WTC11 (cell line): ENCODE results near the gene SMIM13. TPM values are rescaled to one million over a fixed set of nuclear protein-coding genes. Genes with fewer than 3 reads are reported as not detected.

Experiments used
- ATAC-seq: fragments of 200-7000 bp; cut with Tn5 transposase; 2 replicates; pipeline ENCODE4 v1.10.0; 2021; ENCODE audit warnings: mild to moderate bottlenecking, moderate library complexity
- CTCF ChIA-PET: fragments of 300-600 bp; sonication (Branson Sonifier 250); formaldehyde crosslinking; loops from one replicate; lab custom pipeline; 2021; ENCODE audit warnings: antibody characterized with exemption; lab: Charles Lee
- POLR2A ChIA-PET: fragments of 350-600 bp; sonication (Branson Sonifier 250); formaldehyde crosslinking; loops from one replicate; lab custom pipeline; 2021; ENCODE audit warnings: antibody characterized with exemption; lab: Charles Lee
- DNase-seq: peaks from one replicate; pipeline ENCODE4 v3.0.0; 2021; ENCODE audit warnings: low spot score
- H3K27ac Mint-ChIP-seq: 2 replicates; pipeline ENCODE4 v1.8.0; 2021; ENCODE audit warnings: mixed read lengths
- H3K27me3 Mint-ChIP-seq: 2 replicates; pipeline ENCODE4 v1.8.0; 2021; ENCODE audit warnings: low read depth, mild to moderate bottlenecking, moderate library complexity, mixed read lengths
- H3K36me3 Mint-ChIP-seq: 2 replicates; pipeline ENCODE4 v1.8.0; 2021; ENCODE audit warnings: mixed read lengths
- H3K4me1 Mint-ChIP-seq: 2 replicates; pipeline ENCODE4 v1.8.0; 2022; ENCODE audit warnings: mixed read lengths
- H3K4me3 Mint-ChIP-seq: 2 replicates; pipeline ENCODE4 v1.8.0; 2021; ENCODE audit warnings: mild to moderate bottlenecking, moderate library complexity, mixed read lengths
- H3K9me3 Mint-ChIP-seq: 2 replicates; pipeline ENCODE4 v1.8.0; 2021; ENCODE audit warnings: mixed read lengths
- CBFB ChIP-seq: sonication (generic); formaldehyde crosslinking; IDR thresholded peaks from 2 replicates; pipeline ENCODE4 v1.8.1; 2022; ENCODE audit warnings: mild to moderate bottlenecking, low read depth, missing genetic modification reagents
- CDX4 ChIP-seq: fragments of 250-450 bp; sonication (Bioruptor Pico); IDR thresholded peaks from 2 replicates; pipeline ENCODE4 v1.9.0; 2021; ENCODE audit warnings: moderate library complexity, mild to moderate bottlenecking, inconsistent platforms, borderline replicate concordance
- CREB1 ChIP-seq: sonication (generic); formaldehyde crosslinking; IDR thresholded peaks from 2 replicates; pipeline ENCODE4 v1.8.0; 2023; ENCODE audit warnings: mild to moderate bottlenecking, missing genetic modification reagents
- E2F5 ChIP-seq: sonication (generic); formaldehyde crosslinking; IDR thresholded peaks from 2 replicates; pipeline ENCODE4 v1.8.1; 2022; ENCODE audit warnings: mild to moderate bottlenecking, moderate library complexity, missing genetic modification reagents
- FOXK1 ChIP-seq: sonication (generic); formaldehyde crosslinking; IDR thresholded peaks from 2 replicates; pipeline ENCODE4 v1.8.0; 2022; ENCODE audit warnings: mild to moderate bottlenecking, moderate library complexity, missing genetic modification reagents
- GRHL2 ChIP-seq: fragments of 250-450 bp; sonication (Bioruptor Pico); IDR thresholded peaks from 2 replicates; pipeline ENCODE4 v1.8.0; 2022; ENCODE audit warnings: mild to moderate bottlenecking, moderate library complexity; ENCODE audit not compliant: insufficient replicate concordance, severe bottlenecking
- IRF2 ChIP-seq: sonication (generic); formaldehyde crosslinking; IDR thresholded peaks from 2 replicates; pipeline ENCODE4 v1.8.0; 2022; ENCODE audit warnings: low read depth, missing genetic modification reagents, borderline replicate concordance
- JAZF1 ChIP-seq: fragments of 250-450 bp; sonication (Bioruptor Pico); IDR thresholded peaks from 2 replicates; pipeline ENCODE4 v1.9.0; 2021; ENCODE audit warnings: moderate library complexity, mild to moderate bottlenecking, inconsistent platforms
- MXD4 ChIP-seq: fragments of 250-450 bp; sonication (Bioruptor Pico); IDR thresholded peaks from 2 replicates; pipeline ENCODE4 v1.8.0; 2021; ENCODE audit warnings: mild to moderate bottlenecking, moderate library complexity, borderline replicate concordance
- MYBL2 ChIP-seq: sonication (generic); formaldehyde crosslinking; IDR thresholded peaks from 2 replicates; pipeline ENCODE4 v1.8.1; 2023; ENCODE audit warnings: mild to moderate bottlenecking, moderate library complexity, missing genetic modification reagents
- NFATC4 ChIP-seq: fragments of 250-450 bp; sonication (Bioruptor Pico); IDR thresholded peaks from 2 replicates; pipeline ENCODE4 v1.9.0; 2021; ENCODE audit warnings: mild to moderate bottlenecking
- NR1H2 ChIP-seq: sonication (generic); formaldehyde crosslinking; IDR thresholded peaks from 2 replicates; pipeline ENCODE4 v1.9.0; 2021; ENCODE audit warnings: mild to moderate bottlenecking, moderate library complexity, missing genetic modification reagents
- NR3C1 ChIP-seq: sonication (generic); formaldehyde crosslinking; conservative IDR thresholded peaks from 2 replicates; pipeline ENCODE4 v1.8.1; 2023; ENCODE audit warnings: low read depth, mild to moderate bottlenecking, missing genetic modification reagents
- PRRX2 ChIP-seq: fragments of 250-450 bp; sonication (Bioruptor Pico); IDR thresholded peaks from 2 replicates; pipeline ENCODE4 v1.8.0; 2021; ENCODE audit warnings: mild to moderate bottlenecking
- RORB ChIP-seq: fragments of 250-450 bp; sonication (Bioruptor Pico); IDR thresholded peaks from 2 replicates; pipeline ENCODE4 v1.9.0; 2021; ENCODE audit warnings: mild to moderate bottlenecking
- SMAD3 ChIP-seq: sonication (generic); formaldehyde crosslinking; IDR thresholded peaks from 2 replicates; pipeline ENCODE4 v1.8.0; 2022; ENCODE audit warnings: missing genetic modification reagents, mild to moderate bottlenecking, borderline replicate concordance
- SP1 ChIP-seq: sonication (generic); formaldehyde crosslinking; conservative IDR thresholded peaks from 2 replicates; pipeline ENCODE4 v1.8.1; 2022; ENCODE audit warnings: missing genetic modification reagents
- TEAD1 ChIP-seq: sonication (generic); formaldehyde crosslinking; IDR thresholded peaks from 2 replicates; pipeline ENCODE4 v1.8.0; 2022; ENCODE audit warnings: mild to moderate bottlenecking, missing genetic modification reagents
- TP53 ChIP-seq: sonication (generic); formaldehyde crosslinking; IDR thresholded peaks from 2 replicates; pipeline ENCODE4 v1.8.1; 2023; ENCODE audit warnings: mild to moderate bottlenecking, missing genetic modification reagents
- ZNF416 ChIP-seq: fragments of 250-450 bp; sonication (Bioruptor Pico); IDR thresholded peaks from 2 replicates; pipeline ENCODE4 v1.9.0; 2021; ENCODE audit warnings: mild to moderate bottlenecking, inconsistent platforms
- total RNA-seq: library from RNA; stranded (reverse); gene quantifications from 3 replicates; pipeline ENCODE4 v1.2.3, GENCODE V29; 2021
- TF ChIP-seq, protein P1 (sequence below): fragments of 250-450 bp; sonication (Bioruptor Pico); conservative IDR thresholded peaks from 2 replicates; pipeline ENCODE4 v1.9.0; 2021; ENCODE audit warnings: mild to moderate bottlenecking
- TF ChIP-seq, protein P2 (sequence below): fragments of 250-450 bp; sonication (Bioruptor Pico); IDR thresholded peaks from 2 replicates; pipeline ENCODE4 v1.9.0; 2021; ENCODE audit warnings: mild to moderate bottlenecking
- TF ChIP-seq, protein P3 (sequence below): sonication (generic); formaldehyde crosslinking; IDR thresholded peaks from 2 replicates; pipeline ENCODE4 v1.8.0; 2023; ENCODE audit warnings: missing genetic modification reagents, mild to moderate bottlenecking, borderline replicate concordance

The SMIM13 gene
- total RNA-seq, 1 experiment from 2014 or later = 9.7 TPM

DNA sequence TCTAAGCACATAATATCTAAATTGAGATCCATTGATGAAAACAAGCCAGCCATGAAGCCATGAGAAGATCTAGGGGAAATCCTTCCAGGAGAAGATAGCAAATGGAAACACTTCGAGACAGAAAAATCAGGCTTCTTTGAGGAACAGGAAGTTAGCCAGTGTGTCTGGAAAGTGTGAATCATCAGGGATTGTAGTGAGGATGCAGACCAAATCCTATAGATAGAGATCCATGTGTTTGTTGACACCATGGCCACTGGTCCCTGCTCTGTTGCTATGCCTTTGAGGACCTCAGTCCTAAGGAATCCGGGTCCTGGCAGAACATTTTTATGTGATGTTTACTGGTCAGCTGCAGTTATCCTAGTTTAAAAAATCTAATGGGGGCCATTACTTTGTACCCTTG, 42.9 kb upstream of the SMIM13 start:
- TF ChIP-seq TEAD1 (CRISPR knock-in tag) = no peak
- no peak for TF ChIP-seq PRRX2 (CRISPR knock-in tag)
- no peak for TF ChIP-seq RORB (CRISPR knock-in tag)
- TF ChIP-seq, protein P1, sequence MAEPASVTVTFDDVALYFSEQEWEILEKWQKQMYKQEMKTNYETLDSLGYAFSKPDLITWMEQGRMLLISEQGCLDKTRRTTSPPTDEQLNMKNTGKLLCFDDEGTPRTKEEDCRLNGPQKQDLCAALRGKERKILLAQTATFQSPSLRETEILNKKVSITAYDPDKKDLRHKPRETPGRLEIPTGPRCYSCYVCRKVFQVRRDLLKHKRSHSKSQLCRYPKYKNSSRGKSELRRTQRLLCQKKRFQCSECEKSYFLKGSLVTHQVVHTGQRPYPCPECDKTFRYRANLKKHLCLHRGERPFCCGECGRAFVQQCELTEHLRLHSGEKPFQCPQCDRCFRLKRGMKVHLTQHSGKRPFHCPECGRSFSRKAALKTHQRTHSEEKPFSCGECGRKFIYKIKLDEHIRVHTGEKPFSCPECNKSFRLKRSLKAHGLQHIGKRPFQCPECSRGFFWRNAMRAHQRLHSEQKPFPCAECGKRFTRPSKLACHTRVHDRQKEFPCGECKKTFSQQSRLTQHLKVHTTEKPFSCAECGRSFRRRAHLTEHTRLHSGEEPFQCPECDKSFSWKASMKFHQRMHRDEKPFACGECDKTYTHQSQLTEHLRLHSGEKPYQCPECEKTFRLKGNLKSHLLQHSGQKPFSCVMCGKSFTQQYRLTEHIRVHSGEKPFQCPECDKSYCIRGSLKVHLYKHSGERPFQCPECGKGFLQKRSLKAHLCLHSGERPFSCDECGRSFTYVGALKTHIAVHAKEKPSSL (CRISPR knock-in tag) = no peak
- TF ChIP-seq NFATC4 (CRISPR knock-in tag) = no peak
- TF ChIP-seq CDX4 (CRISPR knock-in tag) = no peak
- no peak for TF ChIP-seq SMAD3 (CRISPR knock-in tag)
- no peak for TF ChIP-seq TP53 (CRISPR knock-in tag)
- no peak for TF ChIP-seq JAZF1 (CRISPR knock-in tag)
- TF ChIP-seq NR1H2 (CRISPR knock-in tag) = no peak
- TF ChIP-seq ZNF416 (CRISPR knock-in tag) = no peak
- no peak for TF ChIP-seq E2F5 (CRISPR knock-in tag)
- no peak for TF ChIP-seq FOXK1 (CRISPR knock-in tag)
- no peak for TF ChIP-seq MXD4 (CRISPR knock-in tag)
- no peak for TF ChIP-seq SP1
- TF ChIP-seq CREB1 = no peak
- TF ChIP-seq, protein P2, sequence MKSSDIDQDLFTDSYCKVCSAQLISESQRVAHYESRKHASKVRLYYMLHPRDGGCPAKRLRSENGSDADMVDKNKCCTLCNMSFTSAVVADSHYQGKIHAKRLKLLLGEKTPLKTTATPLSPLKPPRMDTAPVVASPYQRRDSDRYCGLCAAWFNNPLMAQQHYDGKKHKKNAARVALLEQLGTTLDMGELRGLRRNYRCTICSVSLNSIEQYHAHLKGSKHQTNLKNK (CRISPR knock-in tag) = no peak
- TF ChIP-seq NR3C1 (CRISPR knock-in tag) = no peak
- Mint-ChIP-seq H3K36me3 (no peaks in the 10 kb centered on the region), H3K4me1 (no peaks in the 10 kb centered on the region), H3K27ac (no peak overlapping the region), H3K4me3 (no peak overlapping the region), H3K27me3 (peaks cover 11% of the 10 kb centered on the region), H3K9me3 (no peaks in the 10 kb centered on the region)
- POLR2A ChIA-PET = no interaction called here
- no peak for DNase-seq
- ATAC-seq = no peak
- CTCF ChIA-PET = interaction anchor here (1.1 kb wide), 1 partner anchor 96 kb away, joined by 6 read pairs; no protein-coding TSS in a partner anchor

GRCh38 chr6:11053307-11053706, 40.3 kb upstream of the SMIM13 start:
- DNase-seq (no peak), ATAC-seq (no peak)
- ChIA-PET CTCF (interaction anchor here (0.7 to 2.3 kb wide), 4 partner anchors 16 to 166 kb away, joined by 3 to 8 read pairs (median 4); partner anchors contain the start of genes SMIM13 and SYCP2L), POLR2A (no interaction called here)
- Mint-ChIP-seq H3K4me3 (no peak overlapping the region), H3K9me3 (no peaks in the 10 kb centered on the region), H3K27me3 (no peaks in the 10 kb centered on the region)
- no peak for TF ChIP-seq MYBL2 (CRISPR knock-in tag)
- TF ChIP-seq ZNF416 (CRISPR knock-in tag) = no peak
- no peak for TF ChIP-seq GRHL2 (CRISPR knock-in tag)
- no peak for TF ChIP-seq IRF2 (CRISPR knock-in tag)
- no peak for TF ChIP-seq CBFB (CRISPR knock-in tag)
- TF ChIP-seq, protein P3, sequence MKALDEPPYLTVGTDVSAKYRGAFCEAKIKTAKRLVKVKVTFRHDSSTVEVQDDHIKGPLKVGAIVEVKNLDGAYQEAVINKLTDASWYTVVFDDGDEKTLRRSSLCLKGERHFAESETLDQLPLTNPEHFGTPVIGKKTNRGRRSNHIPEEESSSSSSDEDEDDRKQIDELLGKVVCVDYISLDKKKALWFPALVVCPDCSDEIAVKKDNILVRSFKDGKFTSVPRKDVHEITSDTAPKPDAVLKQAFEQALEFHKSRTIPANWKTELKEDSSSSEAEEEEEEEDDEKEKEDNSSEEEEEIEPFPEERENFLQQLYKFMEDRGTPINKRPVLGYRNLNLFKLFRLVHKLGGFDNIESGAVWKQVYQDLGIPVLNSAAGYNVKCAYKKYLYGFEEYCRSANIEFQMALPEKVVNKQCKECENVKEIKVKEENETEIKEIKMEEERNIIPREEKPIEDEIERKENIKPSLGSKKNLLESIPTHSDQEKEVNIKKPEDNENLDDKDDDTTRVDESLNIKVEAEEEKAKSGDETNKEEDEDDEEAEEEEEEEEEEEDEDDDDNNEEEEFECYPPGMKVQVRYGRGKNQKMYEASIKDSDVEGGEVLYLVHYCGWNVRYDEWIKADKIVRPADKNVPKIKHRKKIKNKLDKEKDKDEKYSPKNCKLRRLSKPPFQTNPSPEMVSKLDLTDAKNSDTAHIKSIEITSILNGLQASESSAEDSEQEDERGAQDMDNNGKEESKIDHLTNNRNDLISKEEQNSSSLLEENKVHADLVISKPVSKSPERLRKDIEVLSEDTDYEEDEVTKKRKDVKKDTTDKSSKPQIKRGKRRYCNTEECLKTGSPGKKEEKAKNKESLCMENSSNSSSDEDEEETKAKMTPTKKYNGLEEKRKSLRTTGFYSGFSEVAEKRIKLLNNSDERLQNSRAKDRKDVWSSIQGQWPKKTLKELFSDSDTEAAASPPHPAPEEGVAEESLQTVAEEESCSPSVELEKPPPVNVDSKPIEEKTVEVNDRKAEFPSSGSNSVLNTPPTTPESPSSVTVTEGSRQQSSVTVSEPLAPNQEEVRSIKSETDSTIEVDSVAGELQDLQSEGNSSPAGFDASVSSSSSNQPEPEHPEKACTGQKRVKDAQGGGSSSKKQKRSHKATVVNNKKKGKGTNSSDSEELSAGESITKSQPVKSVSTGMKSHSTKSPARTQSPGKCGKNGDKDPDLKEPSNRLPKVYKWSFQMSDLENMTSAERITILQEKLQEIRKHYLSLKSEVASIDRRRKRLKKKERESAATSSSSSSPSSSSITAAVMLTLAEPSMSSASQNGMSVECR (CRISPR knock-in tag) = no peak
- TF ChIP-seq, all 79 proteins: peak for 0
- H3K4me1 Mint-ChIP-seq = no peaks in the 10 kb centered on the region
- H3K27ac Mint-ChIP-seq = no peak overlapping the region
- no peaks in the 10 kb centered on the region for H3K36me3 Mint-ChIP-seq
